ENCODE measurements around the gene FAM193B.

- TF ChIP-seq POLR2A (IDR thresholded peaks at IDR 0.05; ENCODE audit: low read length) (peak; percentile 44), MYC (IDR thresholded peaks at IDR 0.05; ENCODE audit: borderline replicate concordance, low read length) (no peak), CEBPB (IDR thresholded peaks at IDR 0.05) (no peak)
- TF ChIP-seq, protein P1, sequence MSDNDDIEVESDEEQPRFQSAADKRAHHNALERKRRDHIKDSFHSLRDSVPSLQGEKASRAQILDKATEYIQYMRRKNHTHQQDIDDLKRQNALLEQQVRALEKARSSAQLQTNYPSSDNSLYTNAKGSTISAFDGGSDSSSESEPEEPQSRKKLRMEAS (IDR thresholded peaks at IDR 0.05) = no peak; the same call in 1 of the 2 replicates
- TF ChIP-seq, protein P2, sequence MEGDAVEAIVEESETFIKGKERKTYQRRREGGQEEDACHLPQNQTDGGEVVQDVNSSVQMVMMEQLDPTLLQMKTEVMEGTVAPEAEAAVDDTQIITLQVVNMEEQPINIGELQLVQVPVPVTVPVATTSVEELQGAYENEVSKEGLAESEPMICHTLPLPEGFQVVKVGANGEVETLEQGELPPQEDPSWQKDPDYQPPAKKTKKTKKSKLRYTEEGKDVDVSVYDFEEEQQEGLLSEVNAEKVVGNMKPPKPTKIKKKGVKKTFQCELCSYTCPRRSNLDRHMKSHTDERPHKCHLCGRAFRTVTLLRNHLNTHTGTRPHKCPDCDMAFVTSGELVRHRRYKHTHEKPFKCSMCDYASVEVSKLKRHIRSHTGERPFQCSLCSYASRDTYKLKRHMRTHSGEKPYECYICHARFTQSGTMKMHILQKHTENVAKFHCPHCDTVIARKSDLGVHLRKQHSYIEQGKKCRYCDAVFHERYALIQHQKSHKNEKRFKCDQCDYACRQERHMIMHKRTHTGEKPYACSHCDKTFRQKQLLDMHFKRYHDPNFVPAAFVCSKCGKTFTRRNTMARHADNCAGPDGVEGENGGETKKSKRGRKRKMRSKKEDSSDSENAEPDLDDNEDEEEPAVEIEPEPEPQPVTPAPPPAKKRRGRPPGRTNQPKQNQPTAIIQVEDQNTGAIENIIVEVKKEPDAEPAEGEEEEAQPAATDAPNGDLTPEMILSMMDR (IDR thresholded peaks at IDR 0.05) = no peak
These were observed 80.8 kb downstream of the FAM193B start, which contains the start of gene DBN1 for GRCh38 chr5:177473443-177474001.

All from A549 (cell line).